Measurements from ENCODE around the gene FEM1B.

Gene FEM1B

GRCh38 chr15:68330416-68330815, 52.9 kb downstream of the FEM1B start:
- DNase-seq = no peak

GRCh38 chr15:68330901-68331300, 53.4 kb downstream of the FEM1B start:
- DNase-seq = no peak

GRCh38 chr15:68332266-68332665, 54.7 kb downstream of the FEM1B start:
- DNase-seq = no peak

- DNase-seq = no peak
Measured at GRCh38 chr15:68333775-68334470, 56.4 kb downstream of the FEM1B start.

- DNase-seq = no peak
Measured at GRCh38 chr15:68334661-68335124, 57.1 kb downstream of the FEM1B start.

GRCh38 chr15:68335251-68335650, 57.7 kb downstream of the FEM1B start:
- no peak for DNase-seq

GRCh38 chr15:68335655-68336054, 58.1 kb downstream of the FEM1B start:
- no peak for DNase-seq

- DNase-seq = no peak
Measured at GRCh38 chr15:68336516-68336915, 59.0 kb downstream of the FEM1B start.

GRCh38 chr15:68337826-68338225, 60.3 kb downstream of the FEM1B start:
- no peak for DNase-seq

GRCh38 chr15:68339481-68339880, 61.9 kb downstream of the FEM1B start:
- no peak for DNase-seq

- DNase-seq = no peak
Measured at GRCh38 chr15:68340726-68341671, 63.5 kb downstream of the FEM1B start.

- no peak for DNase-seq
Measured at GRCh38 chr15:68341760-68342725, 64.5 kb downstream of the FEM1B start.

- no peak for DNase-seq
Measured at GRCh38 chr15:68343579-68344225, 66.2 kb downstream of the FEM1B start.

GRCh38 chr15:68344600-68344999, 67.1 kb downstream of the FEM1B start:
- no peak for DNase-seq

All from OCI-M1 (cell line).